GM18505 (cell line): Measurements from ENCODE around the gene IFT25.

Experiments
- ATAC-seq: cut with Tn5 transposase; IDR thresholded peaks from one replicate; pipeline ENCODE4 v1.9.1; 2021; ENCODE audit not compliant: unreplicated experiment
- POLR2A ChIP-seq: IDR thresholded peaks from 4 replicates; pipeline ENCODE4 v1.6.1; 2011; ENCODE audit warnings: borderline replicate concordance; ENCODE audit not compliant: insufficient read depth, insufficient read length; ENCODE audit errors: extremely low read depth

IFT25 gene

DNA sequence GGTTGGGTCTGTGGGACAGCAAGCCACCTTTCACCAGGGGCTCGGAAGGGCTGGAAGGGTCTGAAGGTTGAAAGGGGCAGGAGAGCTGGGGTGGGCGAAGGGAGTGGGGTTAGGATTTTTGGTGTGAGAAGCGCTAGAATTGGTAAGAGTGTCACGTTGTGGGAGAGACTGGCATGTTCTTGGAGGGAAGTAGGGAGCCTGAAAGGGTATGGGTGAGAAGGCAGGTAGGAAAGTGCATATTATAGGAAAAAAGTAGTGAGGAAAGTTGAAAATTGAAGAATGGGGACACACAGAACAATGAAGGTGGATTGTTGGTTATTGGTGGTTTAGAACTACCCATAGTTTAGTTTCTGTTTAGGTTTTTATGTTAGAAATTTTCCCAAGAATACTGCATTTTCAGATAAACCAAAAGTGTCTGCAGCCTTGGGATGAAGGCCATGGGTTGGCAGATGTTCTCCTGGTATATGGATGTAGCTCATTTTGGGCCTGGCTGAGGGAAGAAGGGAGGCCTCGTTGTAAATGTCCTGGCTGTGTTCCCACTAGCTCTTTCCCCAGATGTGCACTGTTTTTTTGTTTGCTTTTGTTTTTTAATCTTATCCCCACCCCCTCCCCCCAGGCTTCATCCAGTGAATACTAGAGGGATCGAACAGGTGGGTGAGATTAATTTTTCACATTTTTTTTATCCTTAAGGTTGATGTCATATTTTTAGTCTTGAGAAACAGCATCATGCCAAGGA lies 1.8 kb upstream of the IFT25 start:
- ATAC-seq: no peak
- no peak for TF ChIP-seq POLR2A

- ATAC-seq: peak; percentile 69
- TF ChIP-seq POLR2A: peak; percentile 7
Observed at GRCh38 chr1:53946252-53947171, 1.0 kb upstream of the IFT25 start, which contains the start of gene LRRC42. Gene LRRC42 (plus strand): TSS chr1:53946350. CDS start chr1:53952000, 5,650 bp downstream.

GRCh38 chr1:53945183-53945432 lies 391 bp downstream of the IFT25 start:
- no peak for TF ChIP-seq POLR2A
- ATAC-seq: no peak

- no peak for TF ChIP-seq POLR2A
- ATAC-seq: no peak
Observed at GRCh38 chr1:53944469-53945182, 873 bp downstream of the IFT25 start.

DNA sequence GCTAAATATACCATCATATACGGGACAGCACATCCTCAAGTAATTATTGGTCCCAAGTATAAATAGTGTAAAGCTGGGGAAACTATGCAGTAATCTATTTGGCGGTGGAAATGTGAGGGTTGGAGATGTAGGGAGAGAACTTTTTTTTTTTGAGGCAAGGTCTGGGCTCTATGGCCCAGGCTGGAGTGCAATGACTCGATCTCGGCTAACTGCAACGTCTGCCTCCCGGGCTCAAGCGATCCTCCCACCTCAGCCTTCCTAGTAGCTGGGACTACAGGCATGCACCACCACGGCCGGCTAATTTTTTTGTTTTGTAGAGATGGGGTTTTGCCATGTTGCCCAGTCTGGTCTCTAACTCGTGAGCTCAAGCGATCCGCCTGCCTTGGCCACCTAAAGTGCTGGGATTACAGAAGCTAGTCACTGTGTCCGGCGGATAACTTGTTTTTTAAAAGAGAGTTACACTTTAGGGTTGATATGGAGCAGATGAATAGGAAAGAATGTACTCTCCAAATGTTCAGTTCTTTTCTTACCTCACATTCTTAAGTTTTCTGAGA lies 1.9 kb downstream of the IFT25 start:
- no peak for ATAC-seq
- TF ChIP-seq POLR2A: no peak

GRCh38 chr1:53943090-53943489 lies 2.4 kb downstream of the IFT25 start:
- no peak for TF ChIP-seq POLR2A
- no peak for ATAC-seq

DNA sequence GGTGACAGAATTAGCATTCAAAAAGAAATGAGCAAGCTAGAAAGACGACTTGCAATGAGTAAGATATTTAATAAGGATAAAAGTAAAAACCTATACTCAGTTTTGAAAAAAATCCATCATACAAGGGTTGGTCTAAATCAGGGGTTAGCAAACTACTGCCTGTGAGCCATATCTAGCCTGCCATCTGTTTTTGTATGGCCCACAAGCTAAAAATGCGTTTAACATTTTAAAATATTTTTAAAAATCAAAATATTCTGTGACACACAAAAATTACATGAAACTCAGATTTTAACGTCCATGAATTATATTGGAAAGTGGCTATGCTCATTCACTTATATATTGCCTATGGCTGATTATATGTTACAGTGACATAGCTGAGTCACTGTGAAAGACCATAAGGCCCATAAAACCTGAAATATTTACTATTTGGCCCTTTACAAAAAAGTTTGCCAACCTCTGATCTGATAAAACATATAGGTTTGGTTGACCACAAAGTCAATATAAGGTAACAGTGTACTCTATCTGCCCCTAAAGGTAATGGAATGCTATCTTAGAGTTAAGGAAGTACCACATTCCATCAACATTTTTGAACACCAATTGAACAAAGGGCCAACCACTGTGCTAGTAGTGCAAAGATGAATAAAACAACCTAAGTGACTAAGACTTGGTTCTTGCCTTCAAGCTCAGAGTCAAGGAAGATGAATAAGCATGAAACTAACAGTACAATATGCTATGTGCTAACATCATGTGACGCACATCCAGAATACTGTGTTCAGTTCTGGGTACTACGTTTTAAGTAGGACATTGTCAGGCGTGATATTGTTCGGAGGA lies 3.2 kb downstream of the IFT25 start:
- no peak for TF ChIP-seq POLR2A
- no peak for ATAC-seq

- no peak for ATAC-seq
- TF ChIP-seq POLR2A: no peak
Observed at GRCh38 chr1:53938136-53938830, 7.2 kb downstream of the IFT25 start.

- no peak for TF ChIP-seq POLR2A
- ATAC-seq: no peak
Observed at GRCh38 chr1:53936430-53936829, 9.1 kb downstream of the IFT25 start.

GRCh38 chr1:53934170-53934765 lies 11.2 kb downstream of the IFT25 start:
- TF ChIP-seq POLR2A: no peak
- ATAC-seq: no peak

- no peak for ATAC-seq
- no peak for TF ChIP-seq POLR2A
Observed at GRCh38 chr1:53931523-53931922, 14.0 kb downstream of the IFT25 start.

- no peak for ATAC-seq
- no peak for TF ChIP-seq POLR2A
Observed at GRCh38 chr1:53930932-53931331, 14.6 kb downstream of the IFT25 start.

DNA sequence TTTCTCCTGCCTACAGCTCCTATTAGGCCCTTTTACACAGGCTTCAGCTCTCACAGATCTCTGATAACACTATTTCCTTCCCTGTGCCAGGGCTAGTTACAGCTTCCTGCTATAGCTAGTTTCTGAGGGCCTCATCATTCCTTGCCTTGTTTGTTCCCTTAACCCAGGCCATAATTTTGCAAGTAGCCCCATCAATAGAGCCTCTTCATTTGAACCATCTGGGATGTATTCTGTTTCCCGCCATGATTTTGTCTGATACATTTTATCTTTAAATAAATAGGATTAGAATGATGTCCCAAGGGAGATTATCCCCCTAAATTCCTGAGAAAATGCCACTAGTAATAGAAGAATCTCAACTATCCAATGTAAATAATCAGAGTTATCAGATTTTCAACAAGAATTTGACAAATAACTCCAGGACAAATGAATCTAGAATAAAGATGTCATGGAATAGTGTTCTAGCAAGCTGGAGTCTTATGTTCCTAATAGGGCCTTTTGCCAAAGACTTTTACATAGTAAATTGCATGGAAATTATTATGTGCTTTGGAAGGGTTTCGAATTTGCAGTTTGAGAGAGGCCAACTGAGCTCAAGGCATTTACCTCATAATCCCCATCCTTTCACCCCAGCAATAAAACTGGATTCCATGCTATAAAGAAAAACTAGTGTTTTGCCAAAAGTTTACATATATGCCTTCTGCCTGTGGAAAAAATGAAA lies 16.1 kb downstream of the IFT25 start:
- TF ChIP-seq POLR2A: no peak
- no peak for ATAC-seq
